ENCODE results near the gene KCND2.
"Not testable (repeated sequence)": the region's sequence is repeated elsewhere in the genome, so short reads cannot be mapped to it uniquely, and the experiment has no call there.

The KCND2 gene

DNA sequence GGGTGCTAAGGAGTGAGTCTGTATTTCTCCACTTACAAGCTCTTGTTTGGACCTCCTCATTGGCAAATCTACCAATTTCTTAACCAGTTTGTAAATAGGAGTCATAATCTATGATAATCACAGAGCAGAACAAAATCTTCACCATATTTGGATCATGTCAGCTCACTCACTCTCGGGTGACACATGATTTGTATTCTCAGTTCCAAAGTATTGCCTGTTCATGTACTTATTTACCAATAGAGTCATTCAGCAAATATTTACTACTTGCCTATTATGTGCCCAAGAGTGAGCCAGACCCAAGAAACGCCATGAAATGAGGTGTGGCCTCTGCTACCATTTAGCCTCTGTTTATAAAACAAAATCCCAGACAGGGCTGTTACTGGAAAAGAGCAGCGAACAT lies 470.2 kb downstream of the KCND2 start:
- DNase-seq (ENCODE audit: low spot score), result no peak

DNA sequence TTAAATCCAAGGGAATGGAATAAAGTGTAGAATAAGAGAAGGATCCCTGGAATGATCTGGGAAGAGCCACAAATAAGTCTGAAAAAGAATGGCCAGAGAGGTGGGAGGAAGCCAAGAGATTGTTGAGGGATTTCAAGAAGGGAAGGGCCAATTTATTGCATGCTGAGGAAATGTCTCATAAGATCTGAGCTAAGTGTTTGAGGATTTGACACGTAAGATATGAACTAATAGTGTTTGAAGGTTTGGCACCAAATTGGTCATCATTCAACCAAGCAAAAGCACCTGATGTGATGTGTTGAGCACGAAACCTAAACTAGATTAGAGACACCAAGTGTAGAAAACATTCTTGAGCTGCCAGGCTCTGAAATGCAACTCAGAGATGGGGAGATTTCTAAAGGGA lies 487.1 kb downstream of the KCND2 start:
- DNase-seq (ENCODE audit: low spot score), result no peak

DNA sequence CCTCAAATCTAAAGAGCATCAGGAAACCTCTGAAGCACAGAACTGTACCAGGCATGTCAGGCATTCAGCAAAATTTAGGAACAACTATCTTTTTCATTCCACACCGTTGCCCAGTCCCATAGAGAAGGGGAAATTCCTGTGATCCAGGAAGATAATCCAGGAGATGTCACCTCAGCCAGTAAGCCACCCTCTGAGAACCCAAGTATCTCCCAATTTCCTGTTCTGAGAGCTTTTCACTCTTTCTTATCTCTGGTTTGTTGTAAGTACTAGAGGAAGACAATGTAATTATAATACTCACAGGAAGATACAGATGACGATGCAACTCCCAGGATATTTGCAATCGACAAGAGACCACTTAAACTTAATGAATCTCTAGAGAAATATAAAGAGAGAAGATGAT lies 487.9 kb downstream of the KCND2 start:
- DNase-seq (ENCODE audit: low spot score), result no peak

DNA sequence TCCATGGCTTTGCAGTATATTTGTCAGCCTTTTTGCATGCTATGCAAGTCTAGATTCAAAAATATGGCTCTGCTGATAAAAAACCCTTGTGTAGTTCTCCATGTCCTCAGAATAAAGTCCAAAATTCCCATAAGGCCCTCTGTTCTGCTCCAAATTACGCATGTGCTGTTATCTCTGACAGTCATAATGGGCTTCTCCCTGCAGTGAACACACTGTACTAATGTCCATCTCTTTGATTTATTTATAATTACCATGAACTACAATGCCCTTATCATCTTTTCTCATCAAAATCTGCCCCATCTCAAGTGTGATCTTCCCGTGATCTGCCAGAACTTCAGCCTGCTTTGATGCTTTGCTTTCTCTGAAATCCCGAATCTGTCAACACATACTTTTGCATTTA lies 497.2 kb downstream of the KCND2 start:
- no peak for DNase-seq (ENCODE audit: low spot score)

DNA sequence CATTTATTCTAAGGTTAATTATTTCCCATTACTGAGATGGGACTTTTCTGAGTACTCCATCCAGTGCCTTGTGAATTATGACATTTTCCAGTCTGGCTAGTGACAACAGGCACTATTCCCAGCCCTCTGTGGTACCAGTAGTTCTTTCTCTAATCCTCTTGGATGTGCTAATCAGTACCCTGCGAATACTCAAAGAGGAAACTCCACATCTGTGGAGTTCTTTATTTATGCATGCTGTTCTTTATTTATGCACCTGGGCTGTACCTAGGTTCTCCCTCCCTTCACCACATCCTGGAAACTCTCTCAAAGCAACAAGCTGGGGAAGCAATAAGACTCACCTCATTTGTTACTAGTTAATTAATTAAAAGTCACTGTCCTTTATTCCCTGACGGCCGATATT lies 501.5 kb downstream of the KCND2 start:
- no peak for DNase-seq (ENCODE audit: low spot score)

DNA sequence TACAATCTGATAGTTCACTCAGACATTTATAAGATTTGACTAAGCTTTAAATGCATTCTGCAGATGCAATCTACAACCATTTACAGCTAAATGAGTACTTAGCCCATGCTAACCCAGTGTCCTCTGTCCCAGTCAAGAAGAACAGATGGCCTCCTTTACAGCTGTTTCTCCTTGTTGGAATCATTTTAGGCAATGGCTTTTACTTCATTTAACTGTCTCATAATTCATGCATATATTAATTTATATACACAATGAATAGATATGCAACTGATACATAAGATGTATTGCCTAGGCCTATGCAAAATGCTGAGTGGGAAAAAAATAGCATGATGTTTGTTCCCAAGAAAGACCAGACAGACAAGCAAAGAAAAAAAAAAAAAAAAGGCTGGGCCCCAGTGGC lies 502.8 kb downstream of the KCND2 start:
- DNase-seq (ENCODE audit: low spot score), result no peak

DNA sequence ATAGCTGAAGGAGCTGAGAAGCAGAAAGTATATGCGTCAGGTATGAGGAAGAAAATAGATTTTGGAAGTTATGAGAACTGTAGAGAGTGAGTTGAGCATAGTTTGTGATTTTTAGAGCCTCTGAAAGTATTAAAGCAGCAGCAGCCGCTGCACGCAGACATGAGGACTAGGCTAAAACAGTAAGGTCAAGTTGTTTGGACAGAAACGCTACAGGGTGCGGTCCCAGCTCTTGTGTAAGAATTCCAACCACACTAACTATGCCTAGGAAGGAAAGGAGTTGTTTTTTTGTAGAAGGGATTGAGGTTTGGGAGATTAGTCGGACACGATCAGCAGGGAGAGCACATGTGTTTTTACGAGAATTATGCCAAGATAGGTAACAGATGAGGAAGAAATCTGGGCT lies 506.1 kb downstream of the KCND2 start:
- not testable (repeated sequence) for DNase-seq (ENCODE audit: low spot score)

DNA sequence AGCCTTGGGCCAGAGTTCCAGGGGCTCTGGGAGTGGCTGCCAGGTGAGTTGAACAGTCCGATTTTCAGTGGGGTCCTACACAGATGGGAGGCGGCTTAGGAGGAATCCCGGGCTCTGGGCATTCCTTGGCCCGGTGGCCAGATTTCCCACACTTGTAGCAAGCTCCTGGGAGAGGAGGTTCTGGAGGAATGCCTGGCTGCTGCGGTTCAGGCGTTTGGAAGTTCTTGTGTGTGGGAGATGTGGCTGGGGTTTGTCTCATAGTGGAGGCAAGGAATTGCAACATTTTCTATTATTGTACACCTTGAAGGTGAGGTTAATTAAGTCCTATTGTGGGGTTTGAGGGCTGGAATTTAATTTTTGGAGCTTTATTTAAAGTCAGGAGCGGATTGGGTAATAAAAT lies 507.5 kb downstream of the KCND2 start:
- DNase-seq (ENCODE audit: low spot score), result not testable (repeated sequence)

DNA sequence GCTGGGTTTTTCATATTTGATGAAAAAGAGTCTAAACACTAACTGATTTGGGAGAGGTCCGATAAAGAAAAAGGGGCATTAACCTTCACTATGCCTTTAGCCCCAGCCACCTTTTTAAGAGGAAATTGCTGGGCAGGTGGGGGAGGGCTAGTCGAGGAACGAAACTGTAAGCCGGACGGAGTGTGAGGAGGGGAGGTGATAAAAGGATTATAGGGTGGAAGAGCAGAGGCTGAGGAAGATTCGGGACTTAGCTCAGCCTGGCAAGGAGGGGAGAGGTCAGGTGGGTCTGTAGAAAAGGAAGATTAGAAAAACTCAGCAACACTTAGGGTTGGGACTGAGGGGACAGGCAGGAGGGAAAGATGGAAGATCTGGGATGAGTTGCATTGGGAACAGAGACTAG lies 508.0 kb downstream of the KCND2 start:
- no peak for DNase-seq (ENCODE audit: low spot score)

DNA sequence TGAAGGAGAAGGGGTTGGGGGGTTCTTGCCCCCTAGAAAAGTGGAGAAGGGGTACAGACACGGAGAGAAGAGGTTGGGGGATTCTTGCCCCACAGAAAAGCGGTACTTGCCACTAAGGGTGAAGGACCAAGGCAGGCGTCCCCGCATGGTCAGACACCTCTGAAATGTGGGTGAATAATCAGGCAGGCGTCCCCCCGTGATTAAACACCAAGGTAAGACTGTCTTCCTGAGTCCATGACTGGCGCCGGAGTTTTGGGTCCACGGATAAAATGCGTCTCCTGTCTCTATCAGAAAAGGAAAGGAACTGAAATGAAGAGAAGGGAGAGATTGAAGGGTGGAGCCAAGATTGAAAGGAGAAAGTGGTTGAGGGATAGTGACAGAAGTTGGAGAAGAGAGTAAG lies 508.9 kb downstream of the KCND2 start:
- not testable (repeated sequence) for DNase-seq (ENCODE audit: low spot score)

DNA sequence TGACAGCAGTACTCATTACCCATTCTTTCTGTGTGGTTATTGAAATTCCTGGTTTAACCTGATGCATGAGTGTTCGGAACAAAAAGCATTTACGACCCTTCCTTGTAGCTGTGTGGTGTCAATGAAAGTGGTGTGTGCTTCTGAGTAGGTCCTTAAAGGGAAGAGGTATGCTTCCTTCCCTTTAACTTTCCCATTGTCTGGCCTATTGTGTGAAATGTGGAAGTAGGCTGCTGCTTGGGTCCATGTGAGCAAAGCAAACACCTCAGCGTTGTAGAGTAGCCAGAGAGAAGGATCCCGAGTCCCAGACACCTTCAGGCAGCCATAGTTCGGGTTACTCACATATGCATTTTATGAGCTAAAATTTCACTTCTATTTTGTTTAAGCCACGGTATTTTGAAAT lies 510.3 kb downstream of the KCND2 start:
- DNase-seq (ENCODE audit: low spot score), result no peak

DNA sequence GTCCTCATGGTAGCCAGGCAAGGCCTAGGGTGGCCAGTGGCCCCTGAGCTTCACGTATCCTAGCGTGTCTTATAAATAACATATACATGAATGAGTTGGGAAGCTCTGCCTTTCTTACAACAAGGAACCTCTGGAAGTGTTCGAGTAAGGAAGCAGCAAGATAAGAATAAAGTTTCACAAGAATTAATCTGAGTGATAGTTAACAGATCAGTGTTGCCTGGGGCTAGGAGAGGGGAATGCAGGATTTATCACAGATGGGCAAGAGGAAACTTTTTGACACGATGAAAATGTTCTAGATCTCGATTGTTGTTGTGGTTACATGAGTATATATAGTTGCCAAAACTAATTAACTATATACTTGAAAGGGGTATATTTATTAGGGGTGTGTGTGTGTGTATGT lies 510.7 kb downstream of the KCND2 start:
- DNase-seq (ENCODE audit: low spot score), result no peak

DNA sequence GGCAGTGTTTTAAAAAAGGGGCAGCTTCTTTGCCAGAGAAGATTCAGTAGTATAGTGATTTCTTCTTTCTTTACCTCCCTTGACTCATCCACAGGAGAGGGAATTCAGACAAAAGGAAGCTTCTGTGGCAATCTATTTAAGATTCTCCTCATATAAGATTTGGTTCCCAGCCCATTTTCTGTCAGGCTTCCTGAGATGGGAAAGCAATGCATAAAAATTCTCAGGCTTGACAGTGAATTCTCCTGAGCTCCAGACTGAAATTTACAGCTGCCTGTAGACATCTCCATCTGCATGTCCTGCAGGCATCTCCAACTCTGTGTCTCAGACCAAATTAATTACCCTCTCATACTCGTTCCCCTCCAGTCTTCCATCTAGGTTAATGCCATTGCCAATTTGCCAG lies 512.1 kb downstream of the KCND2 start:
- DNase-seq (ENCODE audit: low spot score), result no peak

DNA sequence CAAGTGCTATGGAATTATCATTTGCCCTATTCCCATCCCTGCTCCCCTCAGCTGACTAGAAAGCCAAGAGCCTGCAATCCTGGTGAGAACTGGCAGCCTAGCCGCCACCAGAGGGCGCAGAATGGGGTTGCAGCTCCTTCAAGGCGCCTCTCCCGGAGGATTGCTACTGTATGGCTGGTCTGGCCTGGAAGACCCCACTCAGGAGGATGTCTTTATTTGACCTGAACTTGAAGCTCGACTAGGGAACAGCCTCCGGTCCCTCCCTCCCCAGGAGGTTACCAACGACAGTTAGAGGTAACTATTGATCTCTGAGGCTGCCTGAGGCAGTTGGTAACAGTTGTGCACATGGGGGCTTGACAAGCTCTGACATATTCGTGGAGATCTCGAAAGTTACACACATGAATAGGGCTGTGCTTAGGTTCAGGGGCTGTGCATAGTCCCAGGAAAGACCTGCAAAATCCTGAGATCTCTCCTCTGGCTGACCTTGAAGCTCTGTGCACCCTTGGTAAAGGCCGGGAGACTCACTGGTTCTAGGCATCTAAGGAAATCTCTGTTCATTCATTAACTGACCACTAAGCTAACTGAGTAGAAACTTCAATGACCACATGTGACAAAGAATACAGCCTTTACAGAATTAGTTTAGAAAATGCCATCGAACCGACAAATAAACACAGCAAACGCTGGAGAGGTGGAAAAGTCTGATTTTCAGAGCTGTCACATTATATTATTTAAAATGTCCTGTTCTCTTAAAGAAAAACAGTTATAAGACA lies 519.3 kb downstream of the KCND2 start:
- peak; percentile 77 for DNase-seq (ENCODE audit: low spot score)

DNA sequence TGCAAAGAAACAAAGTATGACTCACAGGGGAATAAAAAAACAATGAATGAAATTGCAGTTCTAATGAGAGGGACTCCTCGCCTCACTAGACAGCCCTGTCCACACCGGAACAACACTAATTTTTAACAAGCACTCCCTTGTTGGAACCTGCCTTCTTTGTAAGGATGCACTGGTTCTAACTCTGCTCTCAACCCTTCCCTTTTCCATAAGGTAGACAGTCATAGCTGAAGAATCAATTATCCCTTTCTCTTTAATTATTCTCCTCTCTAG lies 519.8 kb downstream of the KCND2 start:
- no peak for DNase-seq (ENCODE audit: low spot score)

DNA sequence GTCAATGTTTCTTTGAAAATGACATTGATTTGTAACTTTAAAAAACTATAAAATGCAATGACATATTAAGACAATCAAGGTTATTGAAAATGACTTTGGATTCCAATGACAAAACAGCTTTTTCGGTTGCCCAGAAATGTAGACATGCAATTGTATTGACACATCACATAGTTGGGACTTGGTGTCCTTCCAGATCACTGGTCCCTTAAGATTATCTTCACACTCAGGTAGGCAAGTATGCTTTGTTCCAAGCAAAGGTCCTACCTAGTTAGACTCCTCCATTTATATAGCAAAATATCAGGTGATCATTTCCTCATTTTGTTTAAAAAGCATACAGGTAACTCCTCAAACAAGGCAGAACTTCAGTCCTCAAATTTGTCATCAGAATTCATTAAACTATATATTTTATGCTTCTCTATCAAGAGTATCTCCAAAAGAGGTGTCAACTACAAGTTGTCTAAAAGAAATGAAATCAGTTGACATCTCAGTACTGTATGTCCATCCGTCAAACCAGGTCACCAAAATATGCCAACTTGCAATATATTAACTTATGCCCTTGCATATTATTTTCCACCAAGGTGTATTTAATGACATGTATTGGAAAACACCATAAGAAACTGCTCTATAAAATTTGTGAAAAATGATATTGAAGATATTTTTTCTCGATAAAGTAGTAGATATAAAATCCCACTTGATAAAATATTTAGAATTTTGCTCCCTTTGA lies 520.4 kb downstream of the KCND2 start:
- DNase-seq (ENCODE audit: low spot score), result no peak

DNA sequence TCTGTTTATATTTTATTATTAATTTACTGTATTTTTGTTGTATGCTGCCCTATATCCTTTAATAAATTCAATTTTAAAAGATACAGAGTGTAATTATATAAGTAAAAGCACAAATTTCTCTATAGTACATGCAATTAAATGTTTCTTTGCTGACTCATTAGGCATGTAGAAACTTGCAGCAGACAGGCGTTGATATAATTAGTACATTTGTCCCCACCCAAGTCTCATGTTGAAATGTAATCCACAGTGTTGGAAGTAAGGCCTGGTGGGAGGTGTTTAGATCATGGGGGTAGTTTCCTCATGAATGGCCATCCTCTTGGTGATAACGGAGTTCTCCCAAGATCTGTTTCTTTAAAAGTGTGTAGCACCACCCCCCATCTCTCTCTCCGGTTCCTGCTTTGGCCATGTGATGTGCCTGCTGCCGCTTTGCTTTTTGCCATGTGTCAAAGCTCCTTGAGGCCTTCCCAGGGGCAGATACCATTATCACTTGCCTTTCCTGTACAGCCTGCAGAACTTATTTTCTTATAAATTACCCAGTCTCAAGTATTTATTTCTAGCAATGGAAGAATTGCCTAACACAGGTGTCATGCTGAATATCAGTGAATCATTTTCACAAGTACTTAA lies 521.2 kb downstream of the KCND2 start:
- no peak for DNase-seq (ENCODE audit: low spot score)

DNA sequence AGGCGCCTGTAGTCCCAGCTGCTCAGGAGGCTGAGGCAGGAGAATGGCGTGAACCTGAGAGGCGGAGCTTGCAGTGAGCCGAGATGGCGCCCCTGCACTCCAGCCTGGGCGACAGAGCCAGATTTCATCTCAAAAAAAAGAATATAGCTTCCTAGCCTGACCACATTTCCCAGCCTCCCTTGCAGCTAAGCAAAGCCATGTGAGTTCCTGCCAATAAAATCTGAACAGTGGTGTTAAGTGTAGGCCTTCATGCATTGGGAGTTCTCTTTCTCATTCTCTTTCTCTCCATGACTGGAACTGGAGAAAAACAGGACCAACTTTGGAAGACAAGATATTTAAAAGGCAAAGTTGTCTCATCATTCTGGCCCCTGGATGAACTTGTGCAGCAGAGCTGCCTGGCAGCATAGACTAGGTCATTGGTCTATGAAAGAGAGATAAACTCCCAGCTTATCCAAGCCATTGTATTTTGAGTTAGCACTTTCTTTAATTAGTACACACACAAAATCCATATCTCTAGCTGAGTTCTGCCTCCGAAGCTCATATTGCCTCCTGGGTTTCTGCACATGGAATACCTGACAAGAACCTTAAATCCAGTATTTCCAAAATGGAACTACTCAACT lies 524.2 kb downstream of the KCND2 start:
- no peak for DNase-seq (ENCODE audit: low spot score)

DNA sequence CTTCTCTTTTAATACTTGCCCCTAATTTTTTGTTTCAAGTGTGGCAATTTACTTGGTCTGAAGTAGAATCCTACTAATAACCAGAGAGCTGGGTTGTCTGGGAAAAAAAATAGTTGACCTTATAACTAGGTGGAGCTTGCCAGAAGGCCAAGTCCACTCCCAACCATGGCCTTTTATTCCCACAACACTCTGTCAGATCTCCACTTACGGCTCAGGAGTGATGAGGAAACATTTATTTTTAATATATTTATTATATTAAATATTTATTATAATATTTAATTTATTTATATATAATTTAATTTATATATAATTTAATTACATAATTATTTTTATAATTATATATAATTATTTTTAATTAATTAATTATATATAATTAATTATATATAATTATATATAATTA lies 526.2 kb downstream of the KCND2 start:
- DNase-seq (ENCODE audit: low spot score), result no peak
